Esophagus muscularis mucosa (tissue), 4 donors: ENCODE data around the gene TEDC1.

Experiments used
- EP300 ChIP-seq: sonication (generic); formaldehyde crosslinking; IDR thresholded peaks from one replicate; pipeline ENCODE4 v1.6.1; 2017; ENCODE audit warnings: antibody characterized with exemption
- POLR2A ChIP-seq: fragments of 450-650 bp; IDR thresholded peaks from one replicate; pipeline ENCODE4 v1.6.1; 2017; ENCODE audit warnings: antibody characterized with exemption, moderate library complexity, mild to moderate bottlenecking, low read depth
- POLR2AphosphoS5 ChIP-seq, 2 donors: sonication (generic); formaldehyde crosslinking; IDR thresholded peaks; one replicate each; pipeline ENCODE4 v1.6.1; 2017; ENCODE audit warnings: antibody characterized with exemption in 2 of 2
- TF ChIP-seq, protein P1 (sequence below), 3 experiments: fragments of 200-600 bp in 2 of 3; fragments of 450-650 bp in 1 of 3; sonication (generic) in 2 of 3; IDR thresholded peaks; one replicate each; pipeline ENCODE4 v1.5.1; 2017 to 2019; ENCODE audit warnings: antibody characterized with exemption in 3 of 3, mild to moderate bottlenecking in 2 of 3, moderate library complexity in 1 of 3

- TF ChIP-seq, protein P1, sequence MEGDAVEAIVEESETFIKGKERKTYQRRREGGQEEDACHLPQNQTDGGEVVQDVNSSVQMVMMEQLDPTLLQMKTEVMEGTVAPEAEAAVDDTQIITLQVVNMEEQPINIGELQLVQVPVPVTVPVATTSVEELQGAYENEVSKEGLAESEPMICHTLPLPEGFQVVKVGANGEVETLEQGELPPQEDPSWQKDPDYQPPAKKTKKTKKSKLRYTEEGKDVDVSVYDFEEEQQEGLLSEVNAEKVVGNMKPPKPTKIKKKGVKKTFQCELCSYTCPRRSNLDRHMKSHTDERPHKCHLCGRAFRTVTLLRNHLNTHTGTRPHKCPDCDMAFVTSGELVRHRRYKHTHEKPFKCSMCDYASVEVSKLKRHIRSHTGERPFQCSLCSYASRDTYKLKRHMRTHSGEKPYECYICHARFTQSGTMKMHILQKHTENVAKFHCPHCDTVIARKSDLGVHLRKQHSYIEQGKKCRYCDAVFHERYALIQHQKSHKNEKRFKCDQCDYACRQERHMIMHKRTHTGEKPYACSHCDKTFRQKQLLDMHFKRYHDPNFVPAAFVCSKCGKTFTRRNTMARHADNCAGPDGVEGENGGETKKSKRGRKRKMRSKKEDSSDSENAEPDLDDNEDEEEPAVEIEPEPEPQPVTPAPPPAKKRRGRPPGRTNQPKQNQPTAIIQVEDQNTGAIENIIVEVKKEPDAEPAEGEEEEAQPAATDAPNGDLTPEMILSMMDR (IDR thresholded peaks at IDR 0.05): no peak
- TF ChIP-seq POLR2AphosphoS5 (IDR thresholded peaks at IDR 0.05) (no peak), POLR2A (no peak), EP300 (no peak)
These were observed 3.5 kb downstream of the TEDC1 start for GRCh38 chr14:105494606-105494929.
